Karpas-422 (cell line): Measurements from ENCODE around the gene DBH. TPM values are rescaled to one million over a fixed set of nuclear protein-coding genes. Genes with fewer than 3 reads are reported as not detected.

Experiments
- DNase-seq: peaks from one replicate; pipeline ENCODE4 v3.0.0-alpha.2; 2015
- H2AFZ ChIP-seq: fragments of 200-600 bp; sonication (generic); 2 replicates; pipeline ENCODE4 v1.6.1; 2014; ENCODE audit warnings: antibody characterized with exemption, low read length, mixed read lengths
- H3K27ac ChIP-seq: fragments of 200-600 bp; sonication (generic); 2 replicates; pipeline ENCODE4 v1.5.1; 2014; ENCODE audit warnings: mild to moderate bottlenecking, low read length, moderate library complexity
- H3K27me3 ChIP-seq: fragments of 200-600 bp; sonication (generic); 2 replicates; pipeline ENCODE4 v1.6.1; 2014; ENCODE audit warnings: low read length, mixed read lengths
- H3K36me3 ChIP-seq: fragments of 200-600 bp; sonication (generic); 2 replicates; pipeline ENCODE4 v1.6.1; 2014; ENCODE audit warnings: low read length, mixed read lengths; ENCODE audit not compliant: insufficient read depth
- H3K4me1 ChIP-seq: fragments of 200-600 bp; sonication (generic); 2 replicates; pipeline ENCODE4 v1.6.1; 2014; ENCODE audit warnings: mild to moderate bottlenecking, low read length, mixed read lengths
- H3K4me2 ChIP-seq: fragments of 200-600 bp; sonication (generic); 2 replicates; pipeline ENCODE4 v1.6.1; 2014; ENCODE audit warnings: low read length, low read depth, mild to moderate bottlenecking; ENCODE audit not compliant: poor library complexity, severe bottlenecking
- H3K4me3 ChIP-seq: fragments of 200-600 bp; sonication (generic); 2 replicates; pipeline ENCODE4 v1.5.1; 2014; ENCODE audit warnings: mild to moderate bottlenecking, antibody characterized with exemption, low read length, mixed read lengths
- H3K79me2 ChIP-seq: fragments of 200-600 bp; sonication (generic); 2 replicates; pipeline ENCODE4 v1.6.1; 2014; ENCODE audit warnings: mild to moderate bottlenecking, low read length, mixed read lengths
- H3K9ac ChIP-seq: fragments of 200-600 bp; sonication (generic); 2 replicates; pipeline ENCODE4 v1.6.0; 2014; ENCODE audit warnings: low read length
- H3K9me2 ChIP-seq: fragments of 200-600 bp; sonication (generic), shearing (Covaris generic); replicated peaks from 2 replicates; pipeline ENCODE4 v1.6.0; 2014; ENCODE audit warnings: mild to moderate bottlenecking, low read length, moderate library complexity; ENCODE audit not compliant: insufficient read depth
- H3K9me3 ChIP-seq: fragments of 300-700, 200-600 bp; sonication (generic); 2 replicates; pipeline ENCODE4 v1.6.1; 2014; ENCODE audit warnings: low read length, mixed read lengths
- H4K20me1 ChIP-seq: fragments of 200-600 bp; sonication (generic); 2 replicates; pipeline ENCODE4 v1.6.1; 2014; ENCODE audit warnings: mild to moderate bottlenecking, antibody characterized with exemption, low read length, low read depth; ENCODE audit not compliant: insufficient read depth
- total RNA-seq: library from RNA; depleted of rRNA; stranded (reverse); fragments of >200 nt; shearing (Covaris generic); gene quantifications from 2 replicates; pipeline ENCODE4 v1.2.3, GENCODE V29; 2014; ENCODE audit warnings: low replicate concordance

DBH gene
- total RNA-seq, 1 experiment from 2014 or later: not detected

DNA sequence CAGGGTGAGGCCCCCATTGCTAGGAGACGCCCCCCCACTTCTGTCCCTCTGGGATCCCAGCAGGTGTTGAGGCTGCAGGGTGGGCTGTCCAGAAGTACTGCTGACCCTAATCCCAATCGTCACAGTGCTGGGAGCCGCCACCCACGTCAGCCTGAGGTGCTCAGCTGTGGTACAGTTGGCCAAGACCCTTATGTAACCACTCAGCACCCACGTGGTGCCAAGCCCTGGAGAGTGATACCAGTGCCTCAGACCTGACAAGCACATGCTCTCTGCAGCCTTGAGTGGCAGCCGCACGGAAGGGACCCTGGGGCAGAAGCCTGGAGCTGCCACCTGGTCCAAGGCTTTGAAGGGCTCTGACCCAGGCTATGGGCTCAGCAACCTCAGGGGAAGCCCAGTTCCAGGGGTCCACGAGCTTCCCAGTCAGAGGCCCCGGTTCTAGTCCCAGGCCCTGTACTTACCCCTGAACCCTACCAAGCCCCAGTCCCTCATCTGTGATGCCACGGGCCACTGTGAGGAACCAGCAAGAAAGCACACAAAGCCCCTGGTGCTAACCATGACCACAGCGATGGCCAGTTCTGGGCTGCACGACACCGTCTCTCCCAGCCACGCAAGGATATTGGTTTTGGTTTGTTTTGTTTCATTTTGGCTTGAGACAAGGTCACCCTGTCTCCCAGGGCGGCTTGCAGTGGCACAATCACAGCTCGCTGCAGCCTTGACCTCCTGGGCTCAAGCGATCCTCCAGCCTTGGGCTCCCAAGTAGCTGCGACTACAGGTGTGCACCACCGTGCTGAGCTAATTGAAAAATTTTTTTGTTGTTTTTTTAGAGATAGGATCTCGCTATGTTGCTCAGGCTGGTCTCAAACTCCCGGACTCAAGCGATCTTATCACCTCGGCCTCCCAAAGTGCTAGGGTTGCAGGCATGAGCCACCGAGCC lies 50.7 kb downstream of the DBH start:
- no peaks in the 10 kb centered on the region for H3K36me3 ChIP-seq

GRCh38 chr9:133687856-133688761 lies 51.9 kb downstream of the DBH start:
- Histone ChIP-seq H3K4me1 (no peaks in the 10 kb centered on the region), H3K4me2 (no peak overlapping the region), H3K79me2 (no peaks in the 10 kb centered on the region), H3K36me3 (no peaks in the 10 kb centered on the region), H3K9me3 (no peaks in the 10 kb centered on the region), H3K4me3 (no peak overlapping the region), H4K20me1 (no peaks in the 10 kb centered on the region), H3K9ac (no peak overlapping the region), H3K27me3 (no peaks in the 10 kb centered on the region), H3K9me2 (no peaks in the 10 kb centered on the region), H3K27ac (no peak overlapping the region), H2AFZ (no peak overlapping the region)
- no peak for DNase-seq

More for the DNA sequence above, 50.7 kb downstream of the DBH start:
- no peak overlapping the region for H3K4me3 ChIP-seq
- H3K27ac ChIP-seq: no peak overlapping the region
- no peak overlapping the region for H3K4me2 ChIP-seq
- no peaks in the 10 kb centered on the region for H3K79me2 ChIP-seq
- H3K9me3 ChIP-seq: no peaks in the 10 kb centered on the region
- H3K4me1 ChIP-seq: no peaks in the 10 kb centered on the region
- no peak for DNase-seq
- H2AFZ ChIP-seq: no peak overlapping the region
- no peak overlapping the region for H3K9ac ChIP-seq
- no peaks in the 10 kb centered on the region for H4K20me1 ChIP-seq
- no peaks in the 10 kb centered on the region for H3K27me3 ChIP-seq
- H3K9me2 ChIP-seq: no peaks in the 10 kb centered on the region

GRCh38 chr9:133689151-133689763 lies 53.1 kb downstream of the DBH start:
- Histone ChIP-seq H3K4me1 (no peaks in the 10 kb centered on the region), H3K9me2 (no peaks in the 10 kb centered on the region), H2AFZ (no peak overlapping the region), H3K9ac (no peak overlapping the region), H3K79me2 (no peaks in the 10 kb centered on the region), H3K36me3 (no peaks in the 10 kb centered on the region), H3K4me3 (no peak overlapping the region), H3K4me2 (no peak overlapping the region), H3K27me3 (no peaks in the 10 kb centered on the region), H3K9me3 (no peaks in the 10 kb centered on the region), H3K27ac (no peak overlapping the region), H4K20me1 (no peaks in the 10 kb centered on the region)
- no peak for DNase-seq

DNA sequence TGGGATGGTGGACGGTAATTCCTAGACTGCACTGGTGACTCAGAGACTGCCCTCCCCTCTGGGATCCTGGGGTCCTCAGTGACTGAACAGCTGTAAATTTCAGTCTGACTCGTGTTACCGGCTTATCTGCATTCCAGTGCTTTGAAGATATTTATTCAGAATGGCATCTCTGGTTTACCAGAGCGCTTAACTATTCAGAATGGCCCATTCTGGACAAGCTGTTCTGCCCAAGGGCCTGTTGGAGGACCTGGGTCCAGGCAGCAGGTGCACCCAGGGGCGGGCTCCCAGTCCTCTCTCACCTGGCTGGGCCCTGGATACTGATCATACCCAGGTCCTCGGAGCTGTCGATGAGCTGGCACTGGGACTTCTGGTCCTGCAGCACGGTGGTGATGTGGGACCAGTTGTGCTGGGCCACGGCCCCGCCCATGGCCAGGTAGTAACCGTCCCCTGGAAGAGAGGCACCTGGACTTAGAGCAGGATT lies 54.0 kb downstream of the DBH start:
- Histone ChIP-seq H3K79me2 (no peaks in the 10 kb centered on the region), H3K9me2 (no peaks in the 10 kb centered on the region), H3K4me3 (no peak overlapping the region), H3K9me3 (no peaks in the 10 kb centered on the region), H3K36me3 (no peaks in the 10 kb centered on the region), H3K27me3 (no peaks in the 10 kb centered on the region), H2AFZ (no peak overlapping the region), H4K20me1 (no peaks in the 10 kb centered on the region), H3K4me2 (no peak overlapping the region), H3K4me1 (no peaks in the 10 kb centered on the region), H3K27ac (no peak overlapping the region), H3K9ac (no peak overlapping the region)
- DNase-seq: no peak

DNA sequence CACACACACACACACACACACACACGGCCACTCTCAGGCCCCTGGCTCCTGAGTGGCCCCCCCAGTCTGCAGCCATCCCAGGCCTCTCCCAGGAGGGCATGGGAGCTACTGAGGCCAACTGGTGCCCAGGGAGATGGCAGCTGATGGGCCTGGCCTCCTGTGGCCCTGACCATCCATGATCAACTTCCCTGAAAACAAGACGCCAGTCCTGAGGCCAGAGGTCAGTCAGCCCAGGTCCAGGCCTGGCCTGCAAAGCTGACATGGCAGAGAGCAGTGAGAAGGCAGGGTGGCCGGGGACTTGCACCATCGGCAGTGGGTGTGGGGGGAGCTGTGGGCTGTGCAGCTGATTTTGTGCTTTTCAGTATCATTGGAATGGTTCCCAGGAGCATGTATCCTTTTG lies 55.0 kb downstream of the DBH start:
- no peak overlapping the region for H3K27ac ChIP-seq

GRCh38 chr9:133691626-133692363 lies 55.6 kb downstream of the DBH start:
- H3K79me2 ChIP-seq: no peaks in the 10 kb centered on the region
- no peak overlapping the region for H2AFZ ChIP-seq
- H3K27me3 ChIP-seq: no peaks in the 10 kb centered on the region
- no peaks in the 10 kb centered on the region for H3K4me1 ChIP-seq
- no peaks in the 10 kb centered on the region for H4K20me1 ChIP-seq
- no peak overlapping the region for H3K9ac ChIP-seq
- H3K9me2 ChIP-seq: no peaks in the 10 kb centered on the region
- no peak for DNase-seq
- H3K4me2 ChIP-seq: no peak overlapping the region
- no peaks in the 10 kb centered on the region for H3K36me3 ChIP-seq
- no peak overlapping the region for H3K27ac ChIP-seq
- H3K9me3 ChIP-seq: no peaks in the 10 kb centered on the region
- no peak overlapping the region for H3K4me3 ChIP-seq

More for the DNA sequence above, 55.0 kb downstream of the DBH start:
- Histone ChIP-seq H3K9me3 (no peaks in the 10 kb centered on the region), H3K9ac (no peak overlapping the region), H3K79me2 (no peaks in the 10 kb centered on the region), H3K4me1 (no peaks in the 10 kb centered on the region), H3K9me2 (no peaks in the 10 kb centered on the region), H2AFZ (no peak overlapping the region), H3K27me3 (no peaks in the 10 kb centered on the region), H3K4me3 (no peak overlapping the region), H4K20me1 (no peaks in the 10 kb centered on the region), H3K4me2 (no peak overlapping the region), H3K36me3 (no peaks in the 10 kb centered on the region)
- no peak for DNase-seq

- H3K27ac ChIP-seq: no peak overlapping the region
- no peak overlapping the region for H3K4me2 ChIP-seq
- no peaks in the 10 kb centered on the region for H3K79me2 ChIP-seq
- no peak overlapping the region for H2AFZ ChIP-seq
- no peak overlapping the region for H3K9ac ChIP-seq
- H3K4me1 ChIP-seq: no peaks in the 10 kb centered on the region
- H4K20me1 ChIP-seq: no peaks in the 10 kb centered on the region
- H3K4me3 ChIP-seq: no peak overlapping the region
- H3K9me3 ChIP-seq: no peaks in the 10 kb centered on the region
- DNase-seq: no peak
- no peaks in the 10 kb centered on the region for H3K27me3 ChIP-seq
- H3K36me3 ChIP-seq: no peaks in the 10 kb centered on the region
- no peaks in the 10 kb centered on the region for H3K9me2 ChIP-seq
Measured at GRCh38 chr9:133692364-133692985, 56.3 kb downstream of the DBH start.
